Activated CD4-positive, alpha-beta T cell treated with anti-CD3 and anti-CD28 coated beads, Interleukin-2, amount 10 ng/mL, durations not matched to agents 24 days and 14 days (primary cell): ENCODE measurements around the gene VPS26B. TPM values are rescaled to one million over a fixed set of nuclear protein-coding genes. Genes with fewer than 3 reads are reported as not detected.
"Not testable (repeated sequence)": the region's sequence is repeated elsewhere in the genome, so short reads cannot be mapped to it uniquely, and the experiment has no call there.

Experiments used
- DNase-seq: peaks from one replicate; pipeline ENCODE4 v3.0.0; 2022
- H3K27ac Mint-ChIP-seq: one replicate; pipeline ENCODE4 v1.8.0; 2022; ENCODE audit warnings: mild to moderate bottlenecking, mixed read lengths
- H3K27me3 Mint-ChIP-seq: one replicate; pipeline ENCODE4 v1.8.0; 2022; ENCODE audit warnings: mixed read lengths
- H3K36me3 Mint-ChIP-seq: one replicate; pipeline ENCODE4 v1.8.0; 2022; ENCODE audit warnings: low read depth, mild to moderate bottlenecking, mixed read lengths
- H3K4me1 Mint-ChIP-seq: one replicate; pipeline ENCODE4 v1.8.0; 2021; ENCODE audit warnings: mixed read lengths
- H3K4me3 Mint-ChIP-seq: one replicate; pipeline ENCODE4 v1.8.0; 2022; ENCODE audit warnings: mild to moderate bottlenecking, moderate library complexity, mixed read lengths
- H3K9me3 Mint-ChIP-seq: one replicate; pipeline ENCODE4 v1.8.0; 2021; ENCODE audit warnings: mixed read lengths
- intact Hi-C: fragments of 100-400 bp; cut with micrococcal nuclease; formaldehyde crosslinking; loops from one replicate; pipeline ENCODE4 v1.15.1; 2023
- total RNA-seq: library from RNA; stranded (reverse); gene quantifications from 2 replicates; pipeline ENCODE4 v1.2.3, GENCODE V29; 2022

VPS26B gene
- 41.6 and 42.6 TPM in 2 replicates for total RNA-seq

DNA sequence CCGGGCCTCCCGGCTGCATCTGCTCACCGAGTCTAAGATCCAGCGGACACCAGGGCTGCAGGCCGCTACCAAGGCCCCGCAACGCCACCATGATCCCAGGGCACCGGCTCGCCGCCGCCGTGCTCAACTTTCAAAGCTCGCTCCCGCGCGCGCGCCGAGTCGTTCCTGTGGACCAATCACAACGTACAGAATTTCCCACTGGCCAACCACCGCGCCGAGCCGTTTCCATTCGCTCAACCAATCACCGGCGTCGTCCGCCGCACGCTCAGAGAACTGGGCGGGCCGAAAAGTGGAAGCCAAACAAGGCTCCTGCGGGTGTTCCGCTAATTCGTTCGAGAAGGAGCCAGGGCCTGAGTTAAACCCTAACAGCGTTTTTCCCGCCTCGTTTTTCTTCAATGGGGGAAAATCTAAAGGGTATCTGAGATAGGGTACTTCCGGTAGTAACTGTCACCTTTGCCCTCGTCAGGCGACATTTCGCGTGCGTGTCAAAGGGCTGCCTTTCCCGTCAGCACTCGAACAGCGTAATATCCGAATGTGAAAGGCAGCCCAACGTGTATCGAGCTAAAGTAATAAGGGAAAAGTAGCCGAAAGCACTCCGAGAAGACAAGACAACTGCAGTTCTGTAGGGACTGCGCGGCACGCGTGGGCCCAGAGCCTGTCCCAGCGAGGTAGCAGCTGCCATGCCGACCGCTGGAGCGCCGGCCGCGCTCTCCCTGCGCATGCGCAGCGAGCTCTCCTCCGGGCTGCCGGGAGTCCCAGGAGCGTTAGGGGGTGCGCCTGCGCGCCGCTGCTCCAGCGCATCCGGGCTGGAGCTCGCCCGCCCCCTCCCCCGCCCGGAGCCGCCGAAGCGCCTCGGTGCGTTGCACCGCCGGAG, at the start of gene VPS26B, which contains the start of gene NCAPD3:
TSS of gene VPS26B (plus strand) at position 836 of the 874 bp plus-strand sequence. CDS start 452 bp downstream, outside the sequence.
TSS of gene NCAPD3 (minus strand) at position 132 of the 874 bp plus-strand sequence. CDS start at position 91, 41 bp downstream.
- H3K36me3 Mint-ChIP-seq, result peaks cover 25% of the 10 kb centered on the region
- H3K4me3 Mint-ChIP-seq, result peak within 1 kb of the TSS; percentile 97
- H3K9me3 Mint-ChIP-seq, result no peaks in the 10 kb centered on the region
- H3K27me3 Mint-ChIP-seq, result no peaks in the 10 kb centered on the region
- H3K27ac Mint-ChIP-seq, result peak within 1 kb of the TSS; percentile 98
- peaks cover 64% of the 10 kb centered on the region for H3K4me1 Mint-ChIP-seq
- intact Hi-C loops, result loop anchor here (1.0 to 5.0 kb wide), 7 partner anchors 17 to 297 kb away; partner anchors contain the start of genes ACAD8, GLB1L2 and THYN1
- DNase-seq, result peak; percentile 99

- intact Hi-C loops, result no loop called here
- Mint-ChIP-seq H3K4me1 (no peaks in the 10 kb centered on the region), H3K9me3 (no peaks in the 10 kb centered on the region), H3K36me3 (peaks cover 62% of the 10 kb centered on the region), H3K27ac (no peak overlapping the region), H3K27me3 (no peaks in the 10 kb centered on the region), H3K4me3 (no peak overlapping the region)
- DNase-seq, result no peak
Measured at GRCh38 chr11:134176284-134176683, 48.2 kb upstream of the VPS26B start.

DNA sequence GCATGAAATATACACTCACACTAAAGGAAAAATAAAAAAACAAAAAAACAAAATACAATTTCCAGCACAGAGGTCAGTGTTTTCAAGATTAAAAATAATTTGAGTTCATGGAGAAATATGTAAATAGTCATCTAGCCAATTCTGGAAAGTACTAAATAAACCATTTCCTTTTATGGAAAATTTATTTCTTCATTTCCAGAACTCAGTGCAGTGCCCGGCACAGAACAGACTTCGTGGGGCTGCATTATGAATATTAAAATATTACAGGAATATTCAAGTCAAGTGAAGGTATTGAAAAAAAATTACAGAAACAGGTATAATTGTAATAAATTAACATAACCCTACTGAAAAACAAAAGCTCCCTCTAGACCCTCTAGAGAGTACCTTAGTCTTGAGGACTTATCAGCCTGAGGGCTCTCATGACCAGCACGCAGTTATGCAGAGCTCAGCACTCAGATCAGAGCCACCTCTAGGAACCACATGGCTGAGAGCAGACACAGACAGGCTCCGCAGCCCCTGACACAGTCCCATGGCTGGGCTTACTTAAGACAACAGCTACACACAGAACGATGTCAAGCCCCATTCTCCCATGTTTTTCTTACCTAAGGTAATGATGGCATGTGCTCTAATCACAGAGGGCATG, 46.3 kb upstream of the VPS26B start:
- Mint-ChIP-seq H3K27ac (peak overlapping the region; percentile 28), H3K9me3 (no peaks in the 10 kb centered on the region), H3K4me3 (no peak overlapping the region), H3K4me1 (peaks cover 2% of the 10 kb centered on the region), H3K36me3 (peaks cover 59% of the 10 kb centered on the region), H3K27me3 (no peaks in the 10 kb centered on the region)
- intact Hi-C loops, result no loop called here
- DNase-seq, result no peak

GRCh38 chr11:134181707-134182106, 42.8 kb upstream of the VPS26B start:
- H3K36me3 Mint-ChIP-seq, result peaks cover 57% of the 10 kb centered on the region
- intact Hi-C loops, result no loop called here
- H3K27me3 Mint-ChIP-seq, result no peaks in the 10 kb centered on the region
- DNase-seq, result no peak
- H3K9me3 Mint-ChIP-seq, result no peaks in the 10 kb centered on the region
- H3K4me3 Mint-ChIP-seq, result no peak overlapping the region
- no peak overlapping the region for H3K27ac Mint-ChIP-seq
- H3K4me1 Mint-ChIP-seq, result peaks cover 2% of the 10 kb centered on the region

DNA sequence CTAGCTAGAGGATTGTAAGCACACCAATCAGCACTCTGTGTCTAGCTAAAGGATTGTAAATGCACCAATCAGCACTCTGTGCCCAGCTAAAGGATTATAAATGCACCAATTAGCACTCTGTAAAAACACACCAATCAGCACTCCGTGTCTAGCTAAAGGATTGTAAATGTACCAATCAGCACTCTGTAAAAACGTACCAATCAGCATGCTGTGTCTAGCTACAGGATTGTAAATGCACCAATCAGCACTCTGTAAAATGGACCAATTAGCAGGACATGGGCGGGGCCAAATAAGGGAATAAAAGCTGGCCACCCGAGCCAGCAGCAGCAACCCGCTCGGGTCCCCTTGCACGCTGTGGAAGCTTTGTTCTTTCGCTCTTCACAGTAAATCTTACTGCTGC, 36.4 kb upstream of the VPS26B start:
- H3K4me1 Mint-ChIP-seq, H3K27ac Mint-ChIP-seq, intact Hi-C loops, DNase-seq, H3K9me3 Mint-ChIP-seq, H3K27me3 Mint-ChIP-seq, H3K4me3 Mint-ChIP-seq: not testable (repeated sequence)
- H3K36me3 Mint-ChIP-seq, result peaks cover 85% of the 10 kb centered on the region

- H3K36me3 Mint-ChIP-seq, result peaks cover 69% of the 10 kb centered on the region
- H3K4me3 Mint-ChIP-seq, result no peak overlapping the region
- H3K27ac Mint-ChIP-seq, result no peak overlapping the region
- peaks cover 5% of the 10 kb centered on the region for H3K4me1 Mint-ChIP-seq
- no peaks in the 10 kb centered on the region for H3K27me3 Mint-ChIP-seq
- intact Hi-C loops, result no loop called here
- DNase-seq, result peak; percentile 65
- no peaks in the 10 kb centered on the region for H3K9me3 Mint-ChIP-seq
Measured at GRCh38 chr11:134196756-134197155, 27.7 kb upstream of the VPS26B start.

DNA sequence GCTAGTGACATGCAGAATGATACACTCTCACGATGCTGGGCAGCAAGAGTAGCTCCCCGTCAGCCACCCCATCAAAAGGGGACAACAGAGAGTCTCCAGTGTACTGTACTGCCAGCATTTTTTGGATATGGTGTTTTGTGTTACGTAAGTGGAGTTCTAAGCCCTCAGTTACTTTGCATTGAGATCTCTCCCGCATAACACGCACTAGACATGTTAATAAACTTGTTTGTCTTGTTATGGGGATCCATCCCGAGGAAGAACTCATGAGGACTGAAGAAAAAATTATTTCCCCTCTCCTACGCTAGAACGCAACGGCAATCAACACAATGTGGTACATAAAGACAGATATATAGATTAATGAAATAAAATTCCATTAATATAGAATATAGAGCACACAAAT, 24.9 kb upstream of the VPS26B start:
- Mint-ChIP-seq H3K27ac (no peak overlapping the region), H3K36me3 (peaks cover 68% of the 10 kb centered on the region), H3K4me3 (no peak overlapping the region), H3K9me3 (no peaks in the 10 kb centered on the region), H3K27me3 (no peaks in the 10 kb centered on the region), H3K4me1 (peaks cover 5% of the 10 kb centered on the region)
- DNase-seq, result no peak
- intact Hi-C loops, result no loop called here

GRCh38 chr11:134200688-134201087, 23.8 kb upstream of the VPS26B start:
- Mint-ChIP-seq H3K4me1 (peaks cover 5% of the 10 kb centered on the region), H3K36me3 (peaks cover 75% of the 10 kb centered on the region), H3K27me3 (no peaks in the 10 kb centered on the region), H3K4me3 (no peak overlapping the region), H3K9me3 (no peaks in the 10 kb centered on the region), H3K27ac (no peak overlapping the region)
- intact Hi-C loops, result no loop called here
- no peak for DNase-seq

DNA sequence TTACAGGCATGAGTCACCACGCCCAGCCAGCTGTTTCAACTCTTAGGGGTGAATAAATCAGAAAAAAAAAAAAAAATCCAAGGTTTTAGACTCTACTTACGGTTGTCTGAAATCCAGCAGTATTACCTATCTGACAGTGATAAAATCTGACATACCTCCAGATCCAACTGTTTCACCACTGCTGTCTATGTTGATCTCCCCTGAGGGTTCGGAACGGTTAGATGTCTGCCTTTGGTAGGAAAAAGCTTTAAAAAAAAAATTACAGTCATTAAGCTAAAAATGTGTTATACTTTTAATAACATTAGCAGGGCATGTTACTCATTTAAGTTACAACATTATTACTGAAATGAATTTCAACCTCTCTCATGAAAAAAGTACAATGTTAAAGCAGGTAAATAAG, 21.8 kb upstream of the VPS26B start:
- DNase-seq, result no peak
- Mint-ChIP-seq H3K27ac (no peak overlapping the region), H3K36me3 (peaks cover 74% of the 10 kb centered on the region), H3K4me1 (peaks cover 4% of the 10 kb centered on the region), H3K27me3 (no peaks in the 10 kb centered on the region), H3K9me3 (no peaks in the 10 kb centered on the region), H3K4me3 (no peak overlapping the region)
- intact Hi-C loops, result no loop called here

DNA sequence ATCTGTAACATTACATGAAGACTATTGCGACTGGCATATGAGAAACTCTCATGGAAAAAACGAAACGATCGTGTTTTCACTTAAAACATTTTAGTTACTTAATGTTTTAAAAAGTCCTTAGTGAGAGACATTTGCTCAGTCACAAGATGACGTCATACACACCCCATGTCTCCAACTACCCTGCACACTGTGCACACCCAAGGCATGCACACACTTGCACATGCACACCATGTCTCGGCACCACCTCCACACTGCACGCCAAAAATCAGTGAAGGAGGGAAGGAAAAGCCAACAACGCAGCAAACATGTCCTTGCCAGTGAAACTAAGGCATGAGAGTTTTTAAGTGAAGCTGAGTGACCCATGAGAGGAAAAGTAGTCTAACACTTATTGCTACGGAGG, 18.7 kb upstream of the VPS26B start:
- peaks cover 75% of the 10 kb centered on the region for H3K36me3 Mint-ChIP-seq
- H3K4me1 Mint-ChIP-seq, result peaks cover 6% of the 10 kb centered on the region
- DNase-seq, result no peak
- no peak overlapping the region for H3K27ac Mint-ChIP-seq
- intact Hi-C loops, result loop anchor here (2.0 kb wide), 2 partner anchors 19 to 39 kb away; partner anchors contain the start of gene VPS26B
- no peak overlapping the region for H3K4me3 Mint-ChIP-seq
- H3K27me3 Mint-ChIP-seq, result no peaks in the 10 kb centered on the region
- no peaks in the 10 kb centered on the region for H3K9me3 Mint-ChIP-seq

GRCh38 chr11:134206185-134206584, 18.3 kb upstream of the VPS26B start:
- Mint-ChIP-seq H3K36me3 (peaks cover 74% of the 10 kb centered on the region), H3K27ac (no peak overlapping the region), H3K4me3 (no peak overlapping the region), H3K27me3 (no peaks in the 10 kb centered on the region), H3K4me1 (peaks cover 7% of the 10 kb centered on the region), H3K9me3 (no peaks in the 10 kb centered on the region)
- intact Hi-C loops, result loop anchor here (2.0 kb wide), 2 partner anchors 19 to 39 kb away; partner anchors contain the start of gene VPS26B
- DNase-seq, result no peak

DNA sequence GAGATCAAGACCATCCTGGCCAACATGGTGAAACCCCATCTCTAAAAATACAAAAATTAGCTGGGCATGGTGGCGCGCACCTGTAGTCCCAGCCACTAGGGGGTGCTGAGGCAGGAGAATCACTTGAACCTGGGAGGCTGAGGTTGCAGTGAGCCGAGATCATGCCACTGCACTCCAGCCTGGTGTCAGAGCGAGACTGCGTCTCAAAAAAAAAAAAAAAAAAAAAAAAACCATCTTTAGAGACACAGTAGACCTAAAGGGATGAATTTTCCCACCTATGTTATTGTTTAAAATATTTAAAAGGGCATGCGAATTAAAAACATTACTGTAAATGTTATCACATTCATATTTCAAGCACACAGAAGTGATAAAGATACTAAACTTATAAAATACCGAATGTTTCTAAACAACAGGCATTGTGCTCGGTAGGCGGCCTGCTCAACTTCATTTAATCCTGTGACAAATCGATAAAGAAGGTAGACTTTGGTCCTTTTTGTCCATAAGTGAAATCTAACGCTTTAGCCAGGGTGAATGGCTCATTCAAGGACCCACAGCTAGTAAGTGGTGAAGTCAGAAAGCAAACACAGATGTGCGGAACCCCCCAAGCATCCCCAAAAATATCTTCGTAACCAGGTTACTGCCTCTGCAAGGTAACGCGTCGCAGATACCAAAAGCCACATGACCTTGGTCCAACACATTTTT, 16.8 kb upstream of the VPS26B start:
- Mint-ChIP-seq H3K27ac (no peak overlapping the region), H3K4me3 (no peak overlapping the region), H3K36me3 (peaks cover 71% of the 10 kb centered on the region), H3K27me3 (no peaks in the 10 kb centered on the region), H3K4me1 (peaks cover 11% of the 10 kb centered on the region), H3K9me3 (no peaks in the 10 kb centered on the region)
- peak; percentile 91 for DNase-seq
- intact Hi-C loops, result loop anchor here (2.0 kb wide), 2 partner anchors 17 to 37 kb away; partner anchors contain the start of gene VPS26B

DNA sequence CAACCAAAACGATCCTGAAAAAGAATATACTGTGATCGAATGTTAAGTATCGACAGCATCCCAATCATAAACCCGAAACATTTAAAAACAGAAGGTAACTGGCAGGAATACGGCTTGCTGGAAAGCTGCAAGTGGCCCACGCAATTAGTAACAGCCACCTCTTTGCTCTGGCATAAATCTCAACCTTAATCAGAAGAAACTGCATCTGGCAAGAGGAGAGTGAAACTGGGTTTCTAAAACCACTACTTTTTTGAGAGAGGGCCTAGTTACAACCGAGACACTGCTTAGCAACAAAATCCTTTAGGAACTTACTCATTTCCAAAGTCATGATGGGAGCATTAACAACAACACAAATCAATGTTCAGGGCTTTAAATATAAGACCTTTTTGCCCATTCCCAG, 8.6 kb upstream of the VPS26B start:
- H3K36me3 Mint-ChIP-seq, result peaks cover 51% of the 10 kb centered on the region

More for the DNA sequence above, 8.6 kb upstream of the VPS26B start:
- intact Hi-C loops, result no loop called here
- no peak overlapping the region for H3K27ac Mint-ChIP-seq
- peaks cover 48% of the 10 kb centered on the region for H3K4me1 Mint-ChIP-seq
- H3K27me3 Mint-ChIP-seq, result no peaks in the 10 kb centered on the region
- no peak overlapping the region for H3K4me3 Mint-ChIP-seq
- H3K9me3 Mint-ChIP-seq, result no peaks in the 10 kb centered on the region
- DNase-seq, result no peak
